NCI-H510A treated with DMSO at 0.1 percent for 48 hours (cell line): ENCODE data around the gene ERGIC3.
A peak's percentile ranks its signal among the peaks of the same experiment; 100 is the strongest.

Experiments used
- DNase-seq: peaks from one replicate; lab custom pipeline; 2025; lab: John Stamatoyannopoulos, UW

The ERGIC3 gene

GRCh38 chr20:35561671-35562070 lies 19.8 kb downstream of the ERGIC3 start:
- peak; percentile 22 for DNase-seq

- DNase-seq, result no peak
Observed at GRCh38 chr20:35562541-35563110, 20.7 kb downstream of the ERGIC3 start.

DNA sequence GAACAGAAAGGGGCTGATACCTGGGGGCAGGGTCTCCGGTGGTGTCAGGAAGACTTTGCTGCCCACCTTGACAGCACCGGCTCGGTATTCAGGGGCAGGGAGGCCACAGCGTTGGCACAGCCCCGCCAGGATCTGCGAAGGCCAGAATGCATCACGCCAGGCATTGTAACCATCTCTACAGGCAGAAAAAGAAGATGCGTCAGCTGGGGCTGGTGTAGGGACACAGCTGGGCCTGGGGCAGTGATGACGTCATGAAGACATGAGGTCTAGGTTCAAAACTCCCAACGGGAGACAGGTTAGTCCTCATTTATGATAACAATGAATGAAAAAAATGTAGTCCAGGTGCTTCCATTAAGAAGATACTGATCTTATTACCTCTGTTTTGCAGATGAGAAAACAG lies 22.0 kb downstream of the ERGIC3 start:
- DNase-seq, result no peak

GRCh38 chr20:35564905-35565304 lies 23.0 kb downstream of the ERGIC3 start:
- no peak for DNase-seq

GRCh38 chr20:35568645-35569044 lies 26.8 kb downstream of the ERGIC3 start:
- peak; percentile 22 for DNase-seq

DNA sequence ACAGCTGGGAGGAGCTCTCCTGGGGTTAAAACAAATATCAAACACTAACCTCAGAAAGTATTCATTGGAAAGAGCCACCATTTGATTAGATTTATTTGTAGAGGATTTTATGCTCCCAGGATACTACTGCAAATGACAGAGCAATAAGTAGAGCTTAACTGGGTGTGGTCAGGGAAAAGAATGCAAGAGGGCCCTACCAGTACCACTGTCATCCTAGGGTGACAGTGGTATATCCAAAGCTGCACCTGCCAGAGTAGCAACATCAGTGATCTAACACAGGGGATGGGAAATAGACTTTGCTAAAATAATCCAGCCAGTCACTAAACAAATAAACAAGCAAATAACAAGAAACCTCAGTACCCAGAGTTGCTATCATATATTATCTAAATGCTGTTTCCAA lies 29.7 kb downstream of the ERGIC3 start:
- no peak for DNase-seq

DNA sequence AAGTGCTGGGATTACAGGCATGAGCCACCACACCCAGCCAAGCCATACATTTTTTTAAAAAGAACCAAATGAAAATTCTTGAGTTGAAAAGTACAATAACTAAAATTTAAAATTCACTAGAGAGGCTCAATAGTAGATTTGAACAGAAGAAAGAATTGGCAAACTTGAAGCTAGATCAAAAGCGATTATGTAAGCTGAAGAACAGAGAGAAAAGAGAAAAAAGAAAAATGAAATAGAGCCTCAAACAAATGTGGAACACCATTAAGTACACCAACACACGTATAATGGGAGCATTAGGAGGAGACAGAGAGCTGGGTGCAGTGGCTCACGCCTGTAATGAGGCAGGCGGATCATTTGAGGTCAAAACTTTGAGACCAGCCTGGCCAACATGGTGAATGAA lies 31.0 kb downstream of the ERGIC3 start:
- DNase-seq, result no peak

- peak; percentile 63 for DNase-seq
Observed at GRCh38 chr20:35575958-35576357, 34.1 kb downstream of the ERGIC3 start.

- DNase-seq, result no peak
Observed at GRCh38 chr20:35576816-35577215, 34.9 kb downstream of the ERGIC3 start.

DNA sequence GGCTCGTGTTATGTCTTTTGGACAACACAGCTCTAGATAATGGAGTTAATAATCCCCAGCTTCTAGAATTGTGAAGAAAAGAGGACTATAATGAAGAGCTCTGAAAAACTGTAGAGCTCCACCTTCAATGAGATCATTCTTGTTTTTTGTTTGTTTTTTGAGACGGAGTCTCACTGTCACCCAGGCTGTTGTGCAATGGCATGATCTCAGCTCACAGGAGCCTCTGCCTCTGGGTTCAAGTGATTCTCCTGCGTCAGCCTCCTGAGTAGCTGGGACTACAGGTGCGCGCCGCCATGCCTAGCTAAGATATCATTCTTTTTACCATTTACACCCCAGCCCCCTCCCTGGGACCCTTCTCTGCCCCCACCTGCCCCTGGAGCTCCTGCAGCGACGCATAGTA lies 36.6 kb downstream of the ERGIC3 start:
- DNase-seq, result no peak

DNA sequence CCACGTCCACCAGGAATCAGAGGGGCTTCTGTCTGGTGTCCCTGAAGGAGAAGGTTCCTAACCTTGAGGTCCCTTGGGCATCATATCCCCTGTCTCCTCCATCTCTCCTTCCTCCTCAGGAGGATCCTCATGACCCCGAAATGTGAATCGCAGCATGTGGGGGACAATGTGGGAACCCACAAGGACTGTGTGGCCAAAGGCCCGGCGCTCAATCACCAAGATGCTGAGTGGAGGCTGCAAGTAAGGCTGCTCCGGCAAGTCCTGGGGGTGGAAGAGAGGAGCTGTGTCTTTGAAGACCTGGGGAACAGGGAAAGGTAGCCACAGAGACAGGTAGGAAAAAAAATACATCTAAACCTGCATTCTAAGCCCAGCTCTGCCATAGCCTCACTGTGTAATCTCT lies 37.3 kb downstream of the ERGIC3 start:
- DNase-seq, result no peak

DNA sequence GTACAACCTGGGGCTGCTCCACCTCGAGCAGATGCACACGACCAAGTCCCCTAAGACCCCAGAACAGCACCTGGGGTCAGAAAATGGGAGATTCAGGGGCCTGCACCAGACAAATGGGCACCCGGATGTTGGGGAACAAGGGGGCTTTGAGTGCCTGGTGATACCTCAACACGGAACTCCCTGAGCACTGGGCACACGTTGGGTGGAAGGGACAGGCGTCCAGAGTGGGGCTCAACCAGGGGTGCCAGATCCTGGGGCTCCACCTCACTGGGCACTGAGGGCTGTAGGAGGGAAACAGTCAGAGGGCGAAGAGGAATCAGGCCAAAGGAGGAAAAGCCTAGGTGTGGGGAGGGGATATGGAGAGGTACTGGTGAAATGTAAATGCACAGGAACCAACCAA lies 40.3 kb downstream of the ERGIC3 start:
- DNase-seq, result no peak

GRCh38 chr20:35582741-35583404 lies 41.0 kb downstream of the ERGIC3 start:
- no peak for DNase-seq

DNA sequence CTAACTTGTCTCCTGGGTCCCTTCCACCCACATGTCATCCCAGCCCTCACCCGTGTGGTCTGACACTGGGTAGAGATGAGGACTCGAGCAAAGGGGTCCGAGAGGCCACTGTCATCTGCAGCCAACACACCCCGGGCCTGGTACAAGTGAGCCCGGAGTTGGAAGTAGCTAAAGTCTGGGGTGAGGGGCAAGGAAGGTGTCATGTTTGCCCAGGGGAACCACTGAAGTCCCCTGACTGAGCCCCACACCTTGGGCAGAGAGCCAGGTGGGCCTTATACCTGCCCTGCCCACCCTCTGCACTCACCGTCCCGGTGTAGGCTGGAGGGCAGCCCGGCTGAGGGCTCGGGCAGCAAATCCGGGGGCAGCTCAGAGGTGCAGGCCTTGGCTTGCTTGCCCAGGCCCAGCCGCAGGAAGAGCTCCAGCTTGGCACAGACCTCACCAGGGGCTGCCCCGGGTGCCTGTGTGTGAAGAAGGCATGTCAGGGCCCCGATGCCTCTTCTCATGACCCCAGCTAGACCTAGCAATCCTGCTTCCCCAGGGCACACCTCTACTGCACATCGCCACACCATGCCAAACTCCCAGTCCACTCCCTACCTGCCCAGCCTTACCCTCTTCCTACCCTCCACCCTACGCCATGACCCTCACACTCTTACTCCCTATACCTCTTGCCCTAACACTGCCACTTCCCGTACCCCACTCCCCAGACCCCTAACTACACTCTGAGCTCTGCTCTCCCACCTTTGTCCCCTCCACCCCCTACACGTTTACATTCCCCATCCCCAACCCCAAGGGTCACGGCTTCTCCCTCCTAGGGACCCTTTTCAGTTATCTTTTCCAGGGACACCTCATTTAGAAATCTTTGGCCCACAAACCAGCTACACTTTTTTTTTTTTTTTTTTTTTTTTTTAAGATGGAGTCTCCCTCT lies 42.0 kb downstream of the ERGIC3 start:
- no peak for DNase-seq

DNA sequence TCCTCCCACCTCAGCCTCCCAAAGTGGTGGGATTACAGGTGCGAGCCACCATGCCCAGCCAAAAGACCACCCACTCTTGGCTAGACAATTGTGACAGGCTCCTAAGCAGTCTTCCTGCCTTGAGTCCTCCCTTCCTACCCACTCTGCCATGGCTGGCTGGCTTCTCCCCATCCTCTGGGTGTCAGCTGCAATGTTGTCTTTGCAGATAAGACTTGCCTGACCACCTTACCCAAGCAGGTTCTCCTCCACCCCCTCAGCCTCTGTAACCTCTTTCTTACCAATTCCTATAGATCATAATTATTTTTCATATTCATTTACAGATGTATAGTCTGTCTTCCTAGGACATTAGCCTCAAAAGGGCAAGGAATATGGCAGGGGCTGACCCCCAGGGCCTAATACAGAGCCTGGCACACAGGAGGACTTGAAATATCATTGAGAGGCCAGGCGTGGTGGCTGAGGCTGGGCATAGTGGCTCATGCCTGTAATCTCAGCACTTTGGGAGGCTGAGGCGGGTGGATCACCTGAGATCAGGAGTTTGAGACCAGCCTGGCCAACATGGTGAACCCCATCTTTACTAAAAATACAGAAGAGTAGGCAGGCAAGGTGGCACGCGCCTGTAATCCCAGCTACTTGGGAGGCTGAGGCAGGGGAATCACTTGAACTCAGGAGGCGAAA lies 45.0 kb downstream of the ERGIC3 start:
- no peak for DNase-seq

DNA sequence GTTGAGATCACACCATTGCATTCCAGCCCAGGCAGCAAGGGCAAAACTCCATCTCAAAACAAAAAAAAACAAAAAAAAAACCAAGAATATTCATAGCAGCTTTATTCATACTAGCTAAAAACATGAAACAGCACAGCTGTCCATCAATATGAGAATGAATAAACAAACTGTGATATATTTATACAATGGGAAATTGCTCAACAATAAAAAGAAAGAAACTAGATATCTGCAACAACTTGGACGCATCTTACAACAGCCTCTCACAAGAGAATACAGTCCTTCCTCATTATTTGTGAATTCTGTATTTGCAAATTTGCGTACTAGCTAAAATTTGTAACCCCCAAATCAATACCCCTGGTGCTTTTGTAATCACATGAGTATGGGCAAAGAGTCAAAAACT lies 45.6 kb downstream of the ERGIC3 start:
- DNase-seq, result no peak

GRCh38 chr20:35588397-35588796 lies 46.5 kb downstream of the ERGIC3 start:
- DNase-seq, result no peak

DNA sequence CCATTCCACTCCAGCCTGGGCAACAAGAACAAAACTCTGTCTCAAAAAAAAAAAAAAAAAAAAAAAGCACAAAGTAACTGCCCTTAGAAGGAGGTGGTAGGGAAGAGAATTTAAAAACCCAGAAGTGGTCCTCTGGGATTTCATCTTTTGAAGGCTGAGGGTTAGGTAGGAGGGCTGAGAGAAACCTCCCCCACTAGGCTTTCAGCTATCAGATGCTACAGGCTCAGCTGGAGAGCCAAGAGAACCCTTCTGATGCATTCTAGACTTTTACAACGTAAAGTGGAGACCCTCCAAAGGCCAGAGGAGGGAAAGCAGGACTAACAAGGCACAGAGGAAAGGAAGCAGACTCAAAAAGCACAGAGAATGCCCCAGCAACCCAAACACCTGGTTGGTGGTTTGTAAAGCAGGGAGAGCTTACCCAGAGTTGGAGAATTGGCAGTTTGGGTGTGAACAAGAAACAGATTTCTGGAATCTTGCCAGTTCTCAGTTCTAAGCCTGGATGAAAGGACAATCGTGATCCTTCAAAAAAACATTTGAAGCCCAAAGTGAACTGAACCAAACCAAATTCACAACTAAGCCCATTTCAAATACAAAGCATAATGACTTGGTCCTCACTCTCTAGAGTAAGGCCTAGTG lies 50.6 kb downstream of the ERGIC3 start:
- no peak for DNase-seq

GRCh38 chr20:35595456-35595855 lies 53.6 kb downstream of the ERGIC3 start:
- no peak for DNase-seq

DNA sequence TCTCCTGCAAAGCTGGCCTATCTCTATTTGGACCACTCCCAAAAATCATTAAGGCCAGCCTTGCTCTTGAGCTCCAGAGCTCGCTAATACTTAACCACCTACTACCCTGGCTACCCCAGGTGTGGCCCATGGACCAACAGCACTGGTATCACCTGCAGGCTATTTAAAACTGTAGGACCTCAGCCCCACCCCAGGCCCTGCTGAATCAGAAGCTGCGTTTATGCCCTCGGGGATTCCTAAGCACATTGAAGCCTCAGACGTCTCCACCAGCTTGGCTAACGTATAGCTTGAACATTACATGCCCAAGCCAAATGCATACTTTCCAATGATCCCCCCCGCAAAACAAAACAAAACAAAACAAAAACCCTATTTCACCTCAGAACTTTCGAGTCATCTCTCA lies 54.0 kb downstream of the ERGIC3 start:
- no peak for DNase-seq

- no peak for DNase-seq
Observed at GRCh38 chr20:35597186-35597585, 55.3 kb downstream of the ERGIC3 start.

DNA sequence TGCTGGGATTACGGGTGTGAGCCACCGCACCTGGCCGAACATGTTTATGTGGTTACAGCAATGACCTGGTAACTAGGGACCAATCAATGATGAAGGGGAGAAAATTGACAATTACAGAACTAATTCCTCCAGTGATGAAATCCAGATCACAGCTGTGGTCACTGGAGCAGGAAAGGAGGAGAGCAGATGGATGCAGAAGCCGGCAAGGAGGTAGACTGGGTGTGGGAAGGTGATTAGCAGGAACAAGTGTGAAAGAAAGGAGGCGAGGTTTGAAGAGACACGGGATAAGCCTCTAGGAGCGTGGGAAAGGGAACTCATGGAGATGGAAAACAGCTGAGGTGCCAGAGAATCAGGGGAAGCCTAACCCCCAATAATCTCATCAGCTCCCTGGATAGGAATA lies 56.6 kb downstream of the ERGIC3 start:
- DNase-seq, result no peak
